Aorta (tissue), 5 donors: ENCODE results near the gene GTF3C1. TPM values are rescaled to one million over a fixed set of nuclear protein-coding genes. Genes with fewer than 3 reads are reported as not detected.

ENCODE experiments used
- ATAC-seq: fragments of 200-7000 bp; cut with Tn5 transposase; one replicate; pipeline ENCODE4 v1.9.1; 2022; ENCODE audit warnings: moderate library complexity; ENCODE audit not compliant: low FRiP score
- DNase-seq, 2 donors: peaks; one replicate each; pipeline ENCODE4 v3.0.0-alpha.2; 2020
- H3K27ac ChIP-seq, 2 donors: one replicate each; pipeline ENCODE4 v1.5.1; 2013; ENCODE audit warnings: low read length in 2 of 2, mild to moderate bottlenecking in 2 of 2, moderate library complexity in 2 of 2, control low read depth in 1 of 2, inconsistent platforms in 1 of 2, low read depth in 1 of 2
- H3K27me3 ChIP-seq, 2 donors: one replicate each; pipeline ENCODE4 v1.6.1; 2013; ENCODE audit warnings: control low read depth in 1 of 2, low read length in 1 of 2, mild to moderate bottlenecking in 1 of 2, moderate library complexity in 1 of 2; ENCODE audit not compliant: insufficient read depth in 2 of 2, control insufficient read depth in 1 of 2
- H3K36me3 ChIP-seq, 2 donors: one replicate each; pipeline ENCODE4 v1.6.1; 2013; ENCODE audit warnings: control low read depth in 1 of 2, low read length in 1 of 2, mild to moderate bottlenecking in 1 of 2; ENCODE audit not compliant: insufficient read depth in 2 of 2, control insufficient read depth in 1 of 2
- H3K4me1 ChIP-seq, 2 donors: one replicate each; pipeline ENCODE4 v1.6.1; 2013; ENCODE audit warnings: low read length in 2 of 2, control low read depth in 1 of 2, mild to moderate bottlenecking in 1 of 2, moderate library complexity in 1 of 2; ENCODE audit not compliant: insufficient read depth in 2 of 2, control insufficient read depth in 1 of 2
- H3K4me3 ChIP-seq, 2 donors: one replicate each; pipeline ENCODE4 v1.5.1; 2013; ENCODE audit warnings: low read length in 2 of 2, control low read depth in 1 of 2, mild to moderate bottlenecking in 1 of 2
- H3K9me3 ChIP-seq: one replicate; pipeline ENCODE4 v1.6.1; 2013; ENCODE audit warnings: mild to moderate bottlenecking, low read length; ENCODE audit not compliant: control insufficient read depth
- WGBS, 2 donors: extraction: QIAGEN DNeasy Blood & Tissue Kit; methylation state at CpG; one replicate each; pipeline ENCODE4 v1.1.7; 2013; 5-methylcytosine and 5-hydroxymethylcytosine counted together
- intact Hi-C, 2 donors: fragments of 100-400 bp; cut with DNase I; formaldehyde crosslinking; loops; one replicate each; pipeline versions ENCODE4 v1.14.2 to v1.15.0; 2022
- long read RNA-seq, 2 donors: library from polyadenylated mRNA; unstranded; transcript quantifications; one replicate each; pipeline ENCODE4 v2.0.0, GENCODE V29; 2020 to 2021
- polyA plus RNA-seq, 2 donors: library from polyadenylated mRNA; stranded (reverse); fragments of 200-250 nt; gene quantifications; one replicate each; pipeline ENCODE4 v1.2.3, GENCODE V29; 2013
- total RNA-seq, 2 donors: library from RNA; stranded (reverse); fragmentation: NEBNext Ultra II Directional; extraction: Animal tissue kit (Norgen Biotek cat#: 25700); gene quantifications; one replicate each; pipeline ENCODE4 v1.2.1, GENCODE V29; 2021
- donor health status: healthy with polysubstance abuse.
- donor health status: Bipolar disorder and iron deficiency.
- donor health status: DM: no; HTN: no; CAD: no.
- donor health status: DM: no; HTN: no; CAD: no.
- donor health status: DM: yes; HTN: yes; CAD: no.

GTF3C1 gene, protein sequence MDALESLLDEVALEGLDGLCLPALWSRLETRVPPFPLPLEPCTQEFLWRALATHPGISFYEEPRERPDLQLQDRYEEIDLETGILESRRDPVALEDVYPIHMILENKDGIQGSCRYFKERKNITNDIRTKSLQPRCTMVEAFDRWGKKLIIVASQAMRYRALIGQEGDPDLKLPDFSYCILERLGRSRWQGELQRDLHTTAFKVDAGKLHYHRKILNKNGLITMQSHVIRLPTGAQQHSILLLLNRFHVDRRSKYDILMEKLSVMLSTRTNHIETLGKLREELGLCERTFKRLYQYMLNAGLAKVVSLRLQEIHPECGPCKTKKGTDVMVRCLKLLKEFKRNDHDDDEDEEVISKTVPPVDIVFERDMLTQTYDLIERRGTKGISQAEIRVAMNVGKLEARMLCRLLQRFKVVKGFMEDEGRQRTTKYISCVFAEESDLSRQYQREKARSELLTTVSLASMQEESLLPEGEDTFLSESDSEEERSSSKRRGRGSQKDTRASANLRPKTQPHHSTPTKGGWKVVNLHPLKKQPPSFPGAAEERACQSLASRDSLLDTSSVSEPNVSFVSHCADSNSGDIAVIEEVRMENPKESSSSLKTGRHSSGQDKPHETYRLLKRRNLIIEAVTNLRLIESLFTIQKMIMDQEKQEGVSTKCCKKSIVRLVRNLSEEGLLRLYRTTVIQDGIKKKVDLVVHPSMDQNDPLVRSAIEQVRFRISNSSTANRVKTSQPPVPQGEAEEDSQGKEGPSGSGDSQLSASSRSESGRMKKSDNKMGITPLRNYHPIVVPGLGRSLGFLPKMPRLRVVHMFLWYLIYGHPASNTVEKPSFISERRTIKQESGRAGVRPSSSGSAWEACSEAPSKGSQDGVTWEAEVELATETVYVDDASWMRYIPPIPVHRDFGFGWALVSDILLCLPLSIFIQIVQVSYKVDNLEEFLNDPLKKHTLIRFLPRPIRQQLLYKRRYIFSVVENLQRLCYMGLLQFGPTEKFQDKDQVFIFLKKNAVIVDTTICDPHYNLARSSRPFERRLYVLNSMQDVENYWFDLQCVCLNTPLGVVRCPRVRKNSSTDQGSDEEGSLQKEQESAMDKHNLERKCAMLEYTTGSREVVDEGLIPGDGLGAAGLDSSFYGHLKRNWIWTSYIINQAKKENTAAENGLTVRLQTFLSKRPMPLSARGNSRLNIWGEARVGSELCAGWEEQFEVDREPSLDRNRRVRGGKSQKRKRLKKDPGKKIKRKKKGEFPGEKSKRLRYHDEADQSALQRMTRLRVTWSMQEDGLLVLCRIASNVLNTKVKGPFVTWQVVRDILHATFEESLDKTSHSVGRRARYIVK (N-terminal part only)
- 10 to 100 TPM; 37.9 to 57.4 TPM for total RNA-seq
- polyA plus RNA-seq, result 10 to 100 TPM in 1 of 2 donors, 1 to 10 TPM in 1; 9.4 to 72.2 TPM
- long read RNA-seq, donor 1, partial matches to known transcripts, result 113 of 121 reads
- long read RNA-seq, donor 1, other reads (novel, unspliced or antisense), result 7 of 121 reads
- long read RNA-seq, donor 2, full-length matches to known transcripts, result 3 of 18 reads
- long read RNA-seq, donor 2, partial matches to known transcripts, result 14 of 18 reads
- long read RNA-seq, donor 2, other reads (novel, unspliced or antisense), result 1 of 18 reads

DNA sequence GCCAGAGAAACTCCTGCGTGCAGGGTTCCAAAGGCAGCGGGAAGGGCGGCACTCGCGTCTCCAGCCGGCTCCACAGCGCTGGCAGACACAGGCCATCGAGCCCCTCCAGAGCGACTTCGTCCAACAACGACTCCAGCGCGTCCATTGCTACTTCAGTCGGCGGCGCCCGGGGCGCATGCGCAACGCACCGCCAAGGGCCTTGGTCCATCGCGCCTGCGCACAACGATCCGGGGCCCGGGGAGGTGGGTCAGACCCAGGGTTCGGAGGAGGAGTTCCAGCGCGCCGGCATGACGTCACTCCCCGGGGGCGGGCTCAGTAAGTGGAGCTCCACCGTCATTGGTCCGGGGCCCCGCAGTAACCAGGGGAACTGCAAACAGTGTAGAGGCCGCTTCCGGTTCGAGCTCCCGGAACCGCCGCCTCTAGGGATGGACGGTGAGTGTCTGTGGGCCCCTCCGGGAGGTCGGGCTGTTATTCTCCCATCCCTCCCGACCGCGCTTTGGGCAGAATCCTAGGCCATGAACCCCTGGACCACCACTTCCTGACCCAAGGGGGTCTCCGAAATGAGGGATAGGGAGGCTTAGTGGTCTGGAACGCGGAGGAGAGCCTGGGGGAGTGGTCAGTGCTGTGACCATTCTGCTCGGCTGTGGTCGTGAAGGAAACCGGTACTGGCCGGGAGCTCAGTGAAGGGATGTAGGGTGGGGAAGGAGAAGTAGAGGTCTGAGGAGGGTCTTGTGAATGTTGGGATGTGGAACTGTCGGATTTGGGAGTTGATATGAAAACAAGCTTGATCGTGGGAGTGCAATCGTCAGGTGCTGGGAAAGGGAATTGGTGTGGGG, at the start of gene GTF3C1, which contains the start of gene KATNIP:
TSS of gene GTF3C1 (minus strand) at position 168 of the 836 bp plus-strand sequence. CDS start at position 145, 23 bp downstream.
TSS of gene KATNIP (plus strand) at position 399 of the 836 bp plus-strand sequence. CDS start at position 426, 27 bp downstream.
- peak within 1 kb of the TSS; percentile 93 to 95 for H3K4me3 ChIP-seq
- H3K9me3 ChIP-seq, result no peaks in the 10 kb centered on the region
- peak; percentile 100 for ATAC-seq
- 0% methylated on average over 56 to 59 of the region's 59 CpGs for WGBS, 2 donors
- peak; percentile 100 for DNase-seq
- peaks cover 0 to 2% of the 10 kb centered on the region in 2 donors for H3K36me3 ChIP-seq
- intact Hi-C loops, result no loop called here
- peak within 1 kb of the TSS in 1 of 2 donors; percentile 65 for H3K27ac ChIP-seq
- peaks cover 0 to 3% of the 10 kb centered on the region in 2 donors for H3K4me1 ChIP-seq
- no peaks in the 10 kb centered on the region for H3K27me3 ChIP-seq

DNA sequence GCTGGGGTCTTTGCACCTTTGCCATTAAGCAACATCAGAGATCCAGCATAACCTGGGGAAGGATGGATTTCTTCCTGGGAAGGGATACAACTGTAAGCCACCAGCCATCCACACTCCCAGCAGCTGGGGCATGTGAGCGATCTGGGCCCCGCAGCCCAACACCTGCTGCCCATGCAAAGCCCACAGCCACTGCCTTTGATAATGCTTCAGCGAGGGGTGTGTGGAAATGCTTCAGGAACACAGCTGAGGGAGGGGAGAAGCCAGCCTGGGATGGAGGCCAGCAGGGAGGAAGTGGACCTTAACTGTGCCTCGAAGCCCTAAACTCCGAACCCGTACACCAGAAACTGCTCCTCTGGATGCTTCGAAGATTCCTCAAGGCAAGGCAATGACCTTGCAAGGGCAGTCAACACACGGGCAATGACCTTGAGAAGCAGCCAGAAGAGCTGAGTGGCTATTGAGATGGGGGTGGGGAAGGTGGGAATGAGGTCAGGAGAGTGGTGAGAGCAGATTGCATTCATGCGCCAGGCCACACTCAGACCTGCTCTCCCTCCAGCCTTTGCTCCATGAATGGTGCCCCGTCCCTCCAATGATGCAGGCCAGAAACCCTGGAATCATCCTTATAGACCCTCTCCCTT, 49.3 kb upstream of the GTF3C1 start:
- Histone ChIP-seq H3K4me1 (no peaks in the 10 kb centered on the region), H3K27me3 (no peaks in the 10 kb centered on the region), H3K9me3 (no peaks in the 10 kb centered on the region), H3K4me3 (no peak overlapping the region), H3K36me3 (peaks cover 0 to 6% of the 10 kb centered on the region in 2 donors), H3K27ac (no peak overlapping the region)
- no peak for DNase-seq
- intact Hi-C loops, result no loop called here
- ATAC-seq, result no peak
- WGBS, 2 donors, result 85% methylated on average over 10 of the region's 10 CpGs

DNA sequence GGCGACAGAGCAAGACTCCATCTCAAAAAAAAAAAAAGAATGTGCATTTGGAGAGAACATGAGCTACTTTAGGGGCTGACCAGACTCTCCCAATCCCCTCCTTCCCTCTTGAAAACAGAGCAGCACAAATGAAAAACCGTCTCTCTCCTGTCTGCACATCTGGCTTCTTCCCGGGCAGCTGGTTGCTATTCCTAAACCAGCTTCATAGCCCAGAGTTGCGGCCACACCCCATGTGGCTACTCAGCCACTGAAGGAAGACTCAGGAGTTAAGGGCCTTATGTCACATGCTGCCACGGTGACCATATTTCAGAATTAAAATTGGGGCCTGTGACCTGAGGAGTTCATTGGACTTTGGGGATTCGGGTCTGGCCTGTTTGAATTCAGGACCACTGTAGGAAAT, 48.5 kb upstream of the GTF3C1 start:
- ATAC-seq (no peak), DNase-seq (no peak)
- intact Hi-C loops, result no loop called here
- Histone ChIP-seq H3K9me3 (no peaks in the 10 kb centered on the region), H3K4me3 (no peak overlapping the region), H3K27ac (no peak overlapping the region), H3K27me3 (no peaks in the 10 kb centered on the region), H3K36me3 (peaks cover 0 to 6% of the 10 kb centered on the region in 2 donors), H3K4me1 (no peaks in the 10 kb centered on the region)
- 89 to 93% methylated on average over 6 of the region's 6 CpGs for WGBS, 2 donors

DNA sequence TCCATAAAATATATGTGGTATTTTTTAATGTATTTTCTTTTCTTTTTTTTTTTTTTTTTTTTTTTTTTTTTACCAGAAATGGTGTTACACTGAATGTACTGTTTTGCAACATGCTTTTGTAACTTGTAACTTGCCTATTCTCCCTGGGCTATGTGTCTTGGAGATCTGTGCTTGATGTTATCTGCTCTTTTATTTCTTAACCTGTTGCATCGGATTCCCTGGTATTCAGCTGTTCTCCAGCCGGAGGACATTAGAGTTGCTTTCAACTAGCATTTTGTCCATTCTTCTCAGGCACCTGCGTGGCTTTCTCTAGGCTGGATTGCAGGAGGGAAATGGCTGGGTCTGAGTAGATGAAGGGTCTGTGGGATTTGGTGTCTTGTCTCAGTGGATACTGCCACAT, 47.6 kb upstream of the GTF3C1 start:
- WGBS, 2 donors, result 97 to 98% methylated on average over 3 of the region's 3 CpGs
- peaks cover 0 to 6% of the 10 kb centered on the region in 2 donors for H3K36me3 ChIP-seq
- intact Hi-C loops, result no loop called here

DNA sequence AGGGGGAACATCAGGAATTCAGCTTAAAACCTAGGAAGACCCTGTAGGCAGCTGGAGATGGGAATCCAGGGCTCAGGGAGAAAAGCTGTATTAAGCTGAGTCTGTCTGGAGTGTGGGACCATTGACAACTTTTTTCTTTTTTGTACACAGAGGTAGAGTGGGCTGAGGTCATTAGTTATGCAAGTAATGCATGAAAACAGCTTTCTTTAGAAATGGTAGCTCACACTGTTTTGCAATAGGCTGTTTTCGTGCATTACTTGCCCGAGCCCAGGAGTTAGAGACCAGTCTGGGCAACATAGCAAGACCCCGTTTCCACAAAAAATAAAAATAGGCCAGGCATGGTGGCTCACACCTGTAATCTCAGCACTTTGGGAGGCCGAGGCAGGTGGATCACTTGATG, 46.7 kb upstream of the GTF3C1 start:
- WGBS, 2 donors, result 97 to 98% methylated on average over 4 of the region's 4 CpGs
- Histone ChIP-seq H3K9me3 (no peaks in the 10 kb centered on the region), H3K27me3 (no peaks in the 10 kb centered on the region), H3K4me1 (no peaks in the 10 kb centered on the region), H3K36me3 (peaks cover 0 to 6% of the 10 kb centered on the region in 2 donors), H3K27ac (no peak overlapping the region), H3K4me3 (no peak overlapping the region)
- DNase-seq, result no peak
- ATAC-seq, result no peak
- intact Hi-C loops, result no loop called here

More for the DNA sequence above, 47.6 kb upstream of the GTF3C1 start:
- H3K4me3 ChIP-seq, result no peak overlapping the region
- H3K4me1 ChIP-seq, result no peaks in the 10 kb centered on the region
- H3K9me3 ChIP-seq, result no peaks in the 10 kb centered on the region
- ATAC-seq, result no peak
- H3K27ac ChIP-seq, result no peak overlapping the region
- H3K27me3 ChIP-seq, result no peaks in the 10 kb centered on the region
- no peak for DNase-seq

DNA sequence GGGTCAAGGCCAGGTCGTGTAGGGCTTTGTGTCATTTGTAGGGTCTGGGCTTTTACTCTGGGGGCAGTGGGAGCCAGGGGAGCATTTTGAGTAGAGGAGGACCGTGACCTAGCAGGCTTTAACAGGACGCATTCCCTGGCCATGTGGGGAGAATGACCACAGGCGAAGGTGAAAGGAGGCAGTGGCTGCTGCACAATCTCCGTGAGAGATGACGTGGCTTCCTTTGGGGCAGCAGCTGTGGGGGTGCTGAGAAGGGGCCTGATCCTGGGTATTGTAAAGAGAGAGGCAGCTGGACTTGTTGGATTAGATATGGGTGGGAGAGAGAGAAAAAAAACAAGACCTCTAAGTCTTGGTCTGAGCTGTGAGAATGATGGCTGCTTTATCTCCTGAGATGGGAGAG, 46.3 kb upstream of the GTF3C1 start:
- H3K27me3 ChIP-seq, result no peaks in the 10 kb centered on the region
- no peak for ATAC-seq
- H3K4me3 ChIP-seq, result no peak overlapping the region
- no peaks in the 10 kb centered on the region for H3K4me1 ChIP-seq
- no peak for DNase-seq
- peaks cover 0 to 6% of the 10 kb centered on the region in 2 donors for H3K36me3 ChIP-seq
- intact Hi-C loops, result no loop called here
- H3K27ac ChIP-seq, result no peak overlapping the region
- 82 to 89% methylated on average over 6 of the region's 6 CpGs for WGBS, 2 donors
- H3K9me3 ChIP-seq, result no peaks in the 10 kb centered on the region

DNA sequence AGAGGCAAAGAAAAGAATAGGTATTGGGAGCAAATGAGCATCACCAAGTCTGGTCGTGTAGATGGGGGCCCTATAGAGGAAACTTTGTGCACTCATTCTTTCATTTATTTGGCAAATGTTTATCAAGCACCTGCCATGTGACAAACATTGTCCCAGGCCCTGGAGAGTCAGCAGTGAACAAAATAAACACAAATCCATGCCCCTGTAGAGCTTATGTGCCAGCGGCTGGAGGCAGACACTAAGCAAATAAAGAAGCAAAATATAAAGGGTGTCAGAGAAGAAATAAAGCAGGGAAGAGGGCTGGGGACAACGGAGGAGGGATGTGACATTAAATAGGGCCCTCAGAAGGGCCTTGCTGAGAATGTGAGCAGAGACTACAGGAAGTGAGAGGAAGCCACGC, 45.8 kb upstream of the GTF3C1 start:
- ATAC-seq, result no peak
- 47 to 55% methylated on average over 4 of the region's 4 CpGs for WGBS, 2 donors
- intact Hi-C loops, result no loop called here

More for the DNA sequence above, 45.8 kb upstream of the GTF3C1 start:
- H3K36me3 ChIP-seq, result peaks cover 0 to 6% of the 10 kb centered on the region in 2 donors
- no peak overlapping the region for H3K4me3 ChIP-seq
- H3K27me3 ChIP-seq, result no peaks in the 10 kb centered on the region
- H3K4me1 ChIP-seq, result no peaks in the 10 kb centered on the region
- no peak overlapping the region for H3K27ac ChIP-seq
- no peaks in the 10 kb centered on the region for H3K9me3 ChIP-seq
- DNase-seq, result no peak
